ENCODE measurements around the gene DTD1.

DTD1 gene

GRCh38 chr20:18793625-18794427, 206.0 kb downstream of the DTD1 start:
- peak; percentile 65 to 69 for DNase-seq (ENCODE audit: low read depth in 2 of 2)

- DNase-seq (ENCODE audit: low read depth in 2 of 2) = no peak
These were observed 206.6 kb downstream of the DTD1 start for GRCh38 chr20:18794428-18794787.

GRCh38 chr20:18795366-18795765, 207.5 kb downstream of the DTD1 start:
- DNase-seq (ENCODE audit: low read depth in 2 of 2) = no peak

GRCh38 chr20:18796282-18796833, 208.5 kb downstream of the DTD1 start:
- no peak for DNase-seq (ENCODE audit: low read depth in 2 of 2)

GRCh38 chr20:18801516-18801915, 213.7 kb downstream of the DTD1 start:
- DNase-seq (ENCODE audit: low read depth in 2 of 2) = no peak

- DNase-seq (ENCODE audit: low read depth in 2 of 2) = no peak
These were observed 214.3 kb downstream of the DTD1 start for GRCh38 chr20:18802012-18802634.

GRCh38 chr20:18805881-18806280, 218.0 kb downstream of the DTD1 start:
- DNase-seq (ENCODE audit: low read depth in 2 of 2) = no peak

GRCh38 chr20:18808712-18809111, 220.9 kb downstream of the DTD1 start:
- no peak for DNase-seq (ENCODE audit: low read depth in 2 of 2)

GRCh38 chr20:18811186-18811585, 223.3 kb downstream of the DTD1 start:
- no peak for DNase-seq (ENCODE audit: low read depth in 2 of 2)

GRCh38 chr20:18811904-18812303, 224.1 kb downstream of the DTD1 start:
- no peak for DNase-seq (ENCODE audit: low read depth in 2 of 2)

- no peak for DNase-seq (ENCODE audit: low read depth in 2 of 2)
These were observed 225.6 kb downstream of the DTD1 start, which contains the start of gene SCP2D1 for GRCh38 chr20:18813483-18813882. Gene SCP2D1, plus strand, starts transcription at chr20:18813783. Its CDS starts 33 bp downstream, at chr20:18813816.

- no peak for DNase-seq (ENCODE audit: low read depth in 2 of 2)
These were observed 227.5 kb downstream of the DTD1 start for GRCh38 chr20:18815194-18815942.

Data from stimulated activated CD4-positive, alpha-beta T cell treated with anti-CD3 and anti-CD28 coated beads, Interleukin-1b, Interleukin-23, amount 100 ng/mL, for 4 hours (primary cell).